Measurements from ENCODE around the gene CEMIP.

GRCh38 chr15:80861731-80862170 lies 82.6 kb downstream of the CEMIP start:
- TF ChIP-seq CTCF (CRISPR knock-in tag; IDR thresholded peaks at IDR 0.05): no peak
- no peak for TF ChIP-seq FOXA3 (CRISPR knock-in tag; IDR thresholded peaks at IDR 0.05)
- no peak for TF ChIP-seq CAMTA2 (CRISPR knock-in tag; IDR thresholded peaks at IDR 0.05; ENCODE audit: borderline replicate concordance)
- TF ChIP-seq ISL2 (CRISPR knock-in tag; IDR thresholded peaks at IDR 0.05): no peak
- TF ChIP-seq TP53 (CRISPR knock-in tag; conservative IDR thresholded peaks at IDR 0.05): no peak
- TF ChIP-seq ZNF543 (CRISPR knock-in tag; IDR thresholded peaks at IDR 0.05): no peak
- TF ChIP-seq ZFX (CRISPR knock-in tag; IDR thresholded peaks at IDR 0.05; ENCODE audit: low read depth): no peak
